NCI-H187 treated with DMSO at 0.1 percent for 48 hours (cell line): ENCODE results near the gene ATAD1.
A peak's percentile ranks its signal among the peaks of the same experiment; 100 is the strongest.
"Not testable (repeated sequence)": the region's sequence is repeated elsewhere in the genome, so short reads cannot be mapped to it uniquely, and the experiment has no call there.

ENCODE experiments used
- DNase-seq: peaks from one replicate; lab custom pipeline; 2025; lab: John Stamatoyannopoulos, UW

Gene ATAD1

GRCh38 chr10:87753995-87754866, 63.8 kb downstream of the ATAD1 start:
- no peak for DNase-seq

GRCh38 chr10:87752566-87752965, 65.5 kb downstream of the ATAD1 start:
- no peak for DNase-seq

GRCh38 chr10:87751274-87751673, 66.8 kb downstream of the ATAD1 start:
- DNase-seq = no peak

GRCh38 chr10:87750817-87751216, 67.2 kb downstream of the ATAD1 start:
- no peak for DNase-seq

- DNase-seq = peak; percentile 4
Measured at GRCh38 chr10:87750001-87750671, 67.9 kb downstream of the ATAD1 start.

GRCh38 chr10:87748244-87748643, 69.8 kb downstream of the ATAD1 start:
- DNase-seq = not testable (repeated sequence)

- DNase-seq = no peak
Measured at GRCh38 chr10:87746911-87747310, 71.1 kb downstream of the ATAD1 start.

GRCh38 chr10:87744606-87745005, 73.4 kb downstream of the ATAD1 start:
- DNase-seq = no peak

- DNase-seq = not testable (repeated sequence)
Measured at GRCh38 chr10:87742992-87743610, 74.9 kb downstream of the ATAD1 start.

GRCh38 chr10:87740254-87740655, 77.8 kb downstream of the ATAD1 start:
- DNase-seq = no peak

GRCh38 chr10:87739703-87740102, 78.3 kb downstream of the ATAD1 start:
- DNase-seq = no peak

- not testable (repeated sequence) for DNase-seq
Measured at GRCh38 chr10:87738253-87738652, 79.8 kb downstream of the ATAD1 start.

GRCh38 chr10:87734987-87735827, 82.8 kb downstream of the ATAD1 start:
- DNase-seq = no peak

GRCh38 chr10:87733081-87733480, 84.9 kb downstream of the ATAD1 start:
- DNase-seq = no peak

GRCh38 chr10:87729940-87730339, 88.1 kb downstream of the ATAD1 start:
- no peak for DNase-seq

GRCh38 chr10:87724789-87725188, 93.2 kb downstream of the ATAD1 start:
- DNase-seq = no peak

- no peak for DNase-seq
Measured at GRCh38 chr10:87723500-87723899, 94.5 kb downstream of the ATAD1 start.

GRCh38 chr10:87722716-87723115, 95.3 kb downstream of the ATAD1 start:
- no peak for DNase-seq

- no peak for DNase-seq
Measured at GRCh38 chr10:87721781-87722180, 96.2 kb downstream of the ATAD1 start.

GRCh38 chr10:87720665-87721064, 97.4 kb downstream of the ATAD1 start:
- no peak for DNase-seq

- no peak for DNase-seq
Measured at GRCh38 chr10:87716348-87716670, 101.7 kb downstream of the ATAD1 start.
